ENCODE results near the gene ATRN.

The ATRN gene

GRCh38 chr20:3658019-3658715 lies 187.3 kb downstream of the ATRN start:
- no peak for DNase-seq (ENCODE audit: low read depth in 2 of 2)

- no peak for DNase-seq (ENCODE audit: low read depth in 2 of 2)
Observed at GRCh38 chr20:3658716-3659491, 188.1 kb downstream of the ATRN start.

- DNase-seq (ENCODE audit: low read depth in 2 of 2) = no peak
Observed at GRCh38 chr20:3659492-3660261, 188.9 kb downstream of the ATRN start.

- no peak for DNase-seq (ENCODE audit: low read depth in 2 of 2)
Observed at GRCh38 chr20:3660262-3661059, 189.6 kb downstream of the ATRN start.

- DNase-seq (ENCODE audit: low read depth in 2 of 2) = no peak
Observed at GRCh38 chr20:3661060-3661813, 190.4 kb downstream of the ATRN start.

- DNase-seq (ENCODE audit: low read depth in 2 of 2) = no peak
Observed at GRCh38 chr20:3661814-3662665, 191.2 kb downstream of the ATRN start.

GRCh38 chr20:3663031-3663701 lies 192.3 kb downstream of the ATRN start, which contains the start of gene GFRA4:
Gene GFRA4, minus strand, starts transcription at chr20:3663399. Its CDS starts 0 bp downstream, at chr20:3663399.
- DNase-seq (ENCODE audit: low read depth in 2 of 2) = no peak

GRCh38 chr20:3663858-3664257 lies 193.0 kb downstream of the ATRN start:
- no peak for DNase-seq (ENCODE audit: low read depth in 2 of 2)

- DNase-seq (ENCODE audit: low read depth in 2 of 2) = no peak
Observed at GRCh38 chr20:3667434-3668037, 196.7 kb downstream of the ATRN start.

GRCh38 chr20:3669710-3670367 lies 199.0 kb downstream of the ATRN start:
- no peak for DNase-seq (ENCODE audit: low read depth in 2 of 2)

- DNase-seq (ENCODE audit: low read depth in 2 of 2) = no peak
Observed at GRCh38 chr20:3670511-3670910, 199.7 kb downstream of the ATRN start.

GRCh38 chr20:3670945-3671344 lies 200.1 kb downstream of the ATRN start:
- no peak for DNase-seq (ENCODE audit: low read depth in 2 of 2)

GRCh38 chr20:3671986-3672546 lies 201.2 kb downstream of the ATRN start:
- no peak for DNase-seq (ENCODE audit: low read depth in 2 of 2)

- DNase-seq (ENCODE audit: low read depth in 2 of 2) = no peak
Observed at GRCh38 chr20:3672547-3673171, 201.8 kb downstream of the ATRN start.

GRCh38 chr20:3673221-3674070 lies 202.6 kb downstream of the ATRN start:
- no peak for DNase-seq (ENCODE audit: low read depth in 2 of 2)

GRCh38 chr20:3674447-3674846 lies 203.6 kb downstream of the ATRN start:
- no peak for DNase-seq (ENCODE audit: low read depth in 2 of 2)

All from stimulated activated CD4-positive, alpha-beta T cell treated with anti-CD3 and anti-CD28 coated beads, Interleukin-15, amount 100 ng/mL, for 48 hours (primary cell).